ENCODE measurements around the gene MOSPD2. TPM values are rescaled to one million over a fixed set of nuclear protein-coding genes. Genes with fewer than 3 reads are reported as not detected.

MOSPD2 gene
- total and polyA plus RNA-seq, 2 donors (not counting 3 experiments of a cell fraction or from before 2014, with no cell fraction given): 4.9 to 14.9 TPM

DNA sequence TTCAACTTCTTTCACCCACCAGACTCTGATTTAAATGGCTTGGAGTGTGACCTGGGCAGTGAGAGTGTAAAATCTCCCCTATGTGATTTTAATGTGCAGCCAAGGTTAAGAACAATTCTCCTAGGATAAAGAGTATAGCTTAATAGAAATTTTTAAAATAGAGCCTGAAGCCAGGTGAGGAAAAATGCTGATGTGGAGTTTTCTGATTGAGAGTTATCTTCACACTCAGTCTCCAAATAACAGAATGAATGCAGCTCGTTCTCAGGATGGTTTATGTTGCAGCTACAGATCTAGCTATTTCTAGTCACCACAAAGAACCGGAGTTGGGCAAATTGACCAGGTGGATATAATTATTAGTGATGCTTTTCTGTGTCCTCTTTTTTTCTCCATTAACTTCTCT is 70.7 kb downstream of the MOSPD2 start:
- no peaks in the 10 kb centered on the region for H3K9me3 ChIP-seq (replicated peaks; ENCODE audit: control insufficient read depth, insufficient read depth, low read length)
- CTCF ChIA-PET: no interaction called here
- H3K9ac ChIP-seq (replicated peaks; ENCODE audit: extremely low read depth, insufficient read depth, low read length): no peak overlapping the region
- POLR2A ChIA-PET: no interaction called here
- BruUV-seq (replicated peaks): no TSS peak
- H4K20me1 ChIP-seq (replicated peaks; ENCODE audit: control insufficient read depth, extremely low read depth, insufficient read depth, low read length): no peaks in the 10 kb centered on the region
- TF ChIP-seq, protein P1, sequence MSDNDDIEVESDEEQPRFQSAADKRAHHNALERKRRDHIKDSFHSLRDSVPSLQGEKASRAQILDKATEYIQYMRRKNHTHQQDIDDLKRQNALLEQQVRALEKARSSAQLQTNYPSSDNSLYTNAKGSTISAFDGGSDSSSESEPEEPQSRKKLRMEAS (IDR thresholded peaks at IDR 0.05; ENCODE audit: insufficient read depth, insufficient read length): no peak
- TF ChIP-seq GATA2 (IDR thresholded peaks at IDR 0.05; ENCODE audit: insufficient read depth, insufficient read length, low read depth, low read length) (no peak), JUN (IDR thresholded peaks at IDR 0.05; ENCODE audit: borderline replicate concordance, insufficient read depth, insufficient read length, low read depth) (no peak)
- TF ChIP-seq, protein P2, sequence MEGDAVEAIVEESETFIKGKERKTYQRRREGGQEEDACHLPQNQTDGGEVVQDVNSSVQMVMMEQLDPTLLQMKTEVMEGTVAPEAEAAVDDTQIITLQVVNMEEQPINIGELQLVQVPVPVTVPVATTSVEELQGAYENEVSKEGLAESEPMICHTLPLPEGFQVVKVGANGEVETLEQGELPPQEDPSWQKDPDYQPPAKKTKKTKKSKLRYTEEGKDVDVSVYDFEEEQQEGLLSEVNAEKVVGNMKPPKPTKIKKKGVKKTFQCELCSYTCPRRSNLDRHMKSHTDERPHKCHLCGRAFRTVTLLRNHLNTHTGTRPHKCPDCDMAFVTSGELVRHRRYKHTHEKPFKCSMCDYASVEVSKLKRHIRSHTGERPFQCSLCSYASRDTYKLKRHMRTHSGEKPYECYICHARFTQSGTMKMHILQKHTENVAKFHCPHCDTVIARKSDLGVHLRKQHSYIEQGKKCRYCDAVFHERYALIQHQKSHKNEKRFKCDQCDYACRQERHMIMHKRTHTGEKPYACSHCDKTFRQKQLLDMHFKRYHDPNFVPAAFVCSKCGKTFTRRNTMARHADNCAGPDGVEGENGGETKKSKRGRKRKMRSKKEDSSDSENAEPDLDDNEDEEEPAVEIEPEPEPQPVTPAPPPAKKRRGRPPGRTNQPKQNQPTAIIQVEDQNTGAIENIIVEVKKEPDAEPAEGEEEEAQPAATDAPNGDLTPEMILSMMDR (IDR thresholded peaks at IDR 0.05; ENCODE audit: extremely low read depth in 1 of 2, insufficient read depth in 1 of 2, low read depth in 1 of 2, low read length in 2 of 2): no peak
- no peaks in the 10 kb centered on the region for H3K36me3 ChIP-seq (ENCODE audit: control insufficient read depth in 2 of 2, extremely low read depth in 1 of 2, insufficient read depth in 2 of 2, low read length in 2 of 2)
- DNase-seq (ENCODE audit: low read depth, low spot score): no peak
- H3K27ac ChIP-seq (ENCODE audit: insufficient read depth, low read depth, low read length): no peak overlapping the region
- no peaks in the 10 kb centered on the region for H3K27me3 ChIP-seq (ENCODE audit: control insufficient read depth in 2 of 2, insufficient read depth in 2 of 2, low read length in 2 of 2)
- dilution Hi-C loops (cut with MboI; ENCODE audit: extremely low pct_ligation_motif_present, low sequenced_read_pairs): no loop called here
- H3K9me1 ChIP-seq (replicated peaks; ENCODE audit: control insufficient read depth, extremely low read depth, insufficient read depth, low read length): no peaks in the 10 kb centered on the region
- no peak overlapping the region for H2AFZ ChIP-seq (ENCODE audit: low read depth, low read length)
- no peak overlapping the region for H3K4me3 ChIP-seq (replicated peaks in 1 of 3; ENCODE audit: insufficient read depth in 1 of 3, low read depth in 1 of 3, low read length in 3 of 3)
- H3K4me2 ChIP-seq (ENCODE audit: insufficient read depth, low read length): no peak overlapping the region
- intact Hi-C loops (cut with micrococcal nuclease): no loop called here
- H3K79me2 ChIP-seq (ENCODE audit: control insufficient read depth, insufficient read depth, low read length): no peaks in the 10 kb centered on the region
- H3K4me1 ChIP-seq (ENCODE audit: control insufficient read depth, extremely low read depth, insufficient read depth, low read length): no peaks in the 10 kb centered on the region
- FAIRE-seq: no peak

DNA sequence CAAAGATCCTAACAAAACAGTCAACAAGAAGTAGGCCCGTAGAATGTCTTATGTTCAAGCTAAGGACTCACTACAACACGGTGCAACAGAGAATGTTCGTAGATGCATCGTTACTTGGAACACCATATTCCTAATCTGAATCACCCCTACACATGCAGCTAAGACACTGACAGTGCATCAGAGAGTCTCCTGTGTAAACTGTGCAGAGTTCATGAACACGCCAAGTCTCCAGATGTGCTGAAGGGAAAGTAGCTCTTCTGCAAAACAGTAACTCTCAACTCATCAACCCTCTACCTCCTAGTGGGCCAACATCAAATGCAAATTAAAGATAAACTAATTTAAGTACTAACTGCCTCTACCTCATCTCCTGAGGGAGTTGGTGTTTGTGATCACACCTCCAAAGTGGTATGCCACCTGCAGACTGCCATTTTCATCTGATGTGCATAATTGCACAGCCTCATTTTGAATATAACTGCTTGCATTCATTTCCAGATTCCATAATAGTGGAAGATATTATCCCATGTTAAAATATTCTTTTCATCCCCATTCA is 73.5 kb downstream of the MOSPD2 start:
- ChIA-PET CTCF (no interaction called here), POLR2A (no interaction called here)
- no peaks in the 10 kb centered on the region for H3K79me2 ChIP-seq (ENCODE audit: control insufficient read depth, insufficient read depth, low read length)
- DNase-seq (ENCODE audit: low read depth, low spot score) (no peak), FAIRE-seq (no peak)
- H3K36me3 ChIP-seq (ENCODE audit: control insufficient read depth in 2 of 2, extremely low read depth in 1 of 2, insufficient read depth in 2 of 2, low read length in 2 of 2): no peaks in the 10 kb centered on the region
- H3K4me1 ChIP-seq (ENCODE audit: control insufficient read depth, extremely low read depth, insufficient read depth, low read length): no peaks in the 10 kb centered on the region
- no peak overlapping the region for H3K9ac ChIP-seq (replicated peaks; ENCODE audit: extremely low read depth, insufficient read depth, low read length)
- BruUV-seq (replicated peaks): no TSS peak
- dilution Hi-C loops (cut with MboI; ENCODE audit: extremely low pct_ligation_motif_present, low sequenced_read_pairs) (no loop called here), intact Hi-C loops (cut with micrococcal nuclease) (no loop called here)
- H3K9me1 ChIP-seq (replicated peaks; ENCODE audit: control insufficient read depth, extremely low read depth, insufficient read depth, low read length): no peaks in the 10 kb centered on the region
- H3K4me3 ChIP-seq (replicated peaks in 1 of 3; ENCODE audit: insufficient read depth in 1 of 3, low read depth in 1 of 3, low read length in 3 of 3): no peak overlapping the region
- no peaks in the 10 kb centered on the region for H3K9me3 ChIP-seq (replicated peaks; ENCODE audit: control insufficient read depth, insufficient read depth, low read length)
- H3K27ac ChIP-seq (ENCODE audit: insufficient read depth, low read depth, low read length): no peak overlapping the region
- H2AFZ ChIP-seq (ENCODE audit: low read depth, low read length): no peak overlapping the region
- H4K20me1 ChIP-seq (replicated peaks; ENCODE audit: control insufficient read depth, extremely low read depth, insufficient read depth, low read length): no peaks in the 10 kb centered on the region
- no peak overlapping the region for H3K4me2 ChIP-seq (ENCODE audit: insufficient read depth, low read length)
- no peak for TF ChIP-seq FOS (IDR thresholded peaks at IDR 0.05; ENCODE audit: borderline replicate concordance, insufficient read depth, low read length)
- no peak for TF ChIP-seq GATA2 (IDR thresholded peaks at IDR 0.05; ENCODE audit: insufficient read depth, insufficient read length, low read depth, low read length)
- TF ChIP-seq, protein P1 (IDR thresholded peaks at IDR 0.05; ENCODE audit: insufficient read depth, insufficient read length): no peak
- TF ChIP-seq EZH2 (IDR thresholded peaks at IDR 0.05; ENCODE audit: borderline replicate concordance, low read depth, low read length, severe bottlenecking): no peak
- TF ChIP-seq, protein P2 (IDR thresholded peaks at IDR 0.05; ENCODE audit: extremely low read depth in 1 of 2, insufficient read depth in 1 of 2, low read depth in 1 of 2, low read length in 2 of 2): no peak
- TF ChIP-seq JUN (IDR thresholded peaks at IDR 0.05; ENCODE audit: borderline replicate concordance, insufficient read depth, insufficient read length, low read depth): no peak
- TF ChIP-seq POLR2AphosphoS5 (IDR thresholded peaks at IDR 0.05; ENCODE audit: insufficient read depth, low read depth, low read length): no peak
- TF ChIP-seq MYC (IDR thresholded peaks at IDR 0.05; ENCODE audit: low read depth, low read length): no peak
- TF ChIP-seq POLR2A (IDR thresholded peaks at IDR 0.05; ENCODE audit: low read depth, low read length): no peak
- H3K27me3 ChIP-seq (ENCODE audit: control insufficient read depth in 2 of 2, insufficient read depth in 2 of 2, low read length in 2 of 2): no peaks in the 10 kb centered on the region

Measured in endothelial cell of umbilical vein (primary cell).